Activated CD4-positive, CD25-positive, alpha-beta regulatory T cell treated with anti-CD3 and anti-CD28 coated beads, Interleukin-2, amount 50 U/mL, for 24 hours (primary cell): ENCODE data around the gene ITFG1.
"Not testable (repeated sequence)": the region's sequence is repeated elsewhere in the genome, so short reads cannot be mapped to it uniquely, and the experiment has no call there.

Experiments
- ATAC-seq, 2 donors: fragments of 150-1000 bp; cut with Tn5 transposase; one replicate each; pipeline ENCODE4 v1.10.0; 2021; ENCODE audit warnings: mild to moderate bottlenecking in 1 of 2, moderate library complexity in 1 of 2

Gene ITFG1

GRCh38 chr16:47143677-47144558, 316.9 kb downstream of the ITFG1 start, which contains the start of gene NETO2:
TSS of gene NETO2 (minus strand) at chr16:47143945. CDS start at chr16:47143612, 333 bp downstream.
- peak; percentile 71 to 73 for ATAC-seq

GRCh38 chr16:47142821-47143676, 317.8 kb downstream of the ITFG1 start:
- ATAC-seq: peak; percentile 74 to 81

GRCh38 chr16:47142486-47142820, 318.4 kb downstream of the ITFG1 start:
- no peak for ATAC-seq

- peak; percentile 55 to 57 for ATAC-seq
These were observed 318.9 kb downstream of the ITFG1 start for GRCh38 chr16:47141773-47142485.

GRCh38 chr16:47140686-47141085, 320.2 kb downstream of the ITFG1 start:
- ATAC-seq: no peak

- no peak for ATAC-seq
These were observed 321.2 kb downstream of the ITFG1 start for GRCh38 chr16:47139561-47140185.

GRCh38 chr16:47137925-47138324, 322.9 kb downstream of the ITFG1 start:
- not testable (repeated sequence) for ATAC-seq

- peak; percentile 62 to 64 for ATAC-seq
These were observed 324.6 kb downstream of the ITFG1 start for GRCh38 chr16:47136099-47136842.

GRCh38 chr16:47134550-47134949, 326.3 kb downstream of the ITFG1 start:
- ATAC-seq: no peak

GRCh38 chr16:47132308-47132707, 328.6 kb downstream of the ITFG1 start:
- no peak for ATAC-seq

- no peak for ATAC-seq
These were observed 331.0 kb downstream of the ITFG1 start for GRCh38 chr16:47129755-47130435.

GRCh38 chr16:47127541-47127940, 333.3 kb downstream of the ITFG1 start:
- no peak for ATAC-seq

- no peak for ATAC-seq
These were observed 335.1 kb downstream of the ITFG1 start for GRCh38 chr16:47125757-47126156.

GRCh38 chr16:47113130-47113529, 347.7 kb downstream of the ITFG1 start:
- ATAC-seq: no peak

- no peak for ATAC-seq
These were observed 349.9 kb downstream of the ITFG1 start for GRCh38 chr16:47110939-47111338.

- ATAC-seq: no peak
These were observed 351.5 kb downstream of the ITFG1 start for GRCh38 chr16:47109361-47109760.
